GM12878 (cell line): ENCODE data around the gene TATDN3. TPM values are rescaled to one million over a fixed set of nuclear protein-coding genes. Genes with fewer than 3 reads are reported as not detected.

Experiments
- ATAC-seq: fragments of 200-7000 bp; cut with Tn5 transposase; 3 replicates; pipeline ENCODE4 v1.9.1; 2020; ENCODE audit warnings: mild to moderate bottlenecking, moderate library complexity
- BruUV-seq: library from RNA; stranded (reverse); fragments of 400-500 nt; replicated peaks from 2 replicates; lab custom pipeline; 2021; lab: Mats Ljungman, UMichigan
- CTCF ChIA-PET: fragments of 300-600 bp; sonication (Branson Sonifier 250); formaldehyde crosslinking; extraction: SDS; loops from one replicate; lab custom pipeline; 2021; ENCODE audit warnings: inconsistent platforms; lab: Yijun Ruan, JAX
- POLR2A ChIA-PET: fragments of 350-600 bp; formaldehyde crosslinking; extraction: SDS; loops from one replicate; lab custom pipeline; 2021; ENCODE audit warnings: inconsistent platforms; lab: Charles Lee
- RAD21 ChIA-PET: fragments of 300-600 bp; sonication (Branson Sonifier 250); formaldehyde crosslinking; loops from one replicate; lab custom pipeline; 2023; ENCODE audit warnings: antibody characterized with exemption; ENCODE audit not compliant: unreplicated experiment; lab: Charles Lee
- SMC1A ChIA-PET: fragments of 300-600 bp; sonication (Branson Sonifier 250); formaldehyde crosslinking; loops from one replicate; lab custom pipeline; 2023; ENCODE audit not compliant: unreplicated experiment, uncharacterized antibody; lab: Charles Lee
- DNase-seq: peaks from one replicate; pipeline ENCODE4 v3.0.0-alpha.2; 2011; ENCODE audit warnings: low read depth, low spot score
- FAIRE-seq: peaks from 3 replicates; lab custom pipeline; 2011; peaks lifted over from hg19 to GRCh38; lab: Jason Lieb, UNC
- H2AFZ ChIP-seq: 2 replicates; pipeline ENCODE4 v1.6.0; 2011; ENCODE audit warnings: low read depth, low read length, control low read depth; ENCODE audit not compliant: control insufficient read depth
- H3K27ac ChIP-seq: 2 replicates; pipeline ENCODE4 v1.5.1; 2011; ENCODE audit warnings: control low read depth; ENCODE audit not compliant: control insufficient read depth, insufficient read depth
- H3K27me3 ChIP-seq, 2 experiments: replicated peaks in 1 of 2; 2 replicates each; pipeline versions ENCODE4 v1.6.0 to v1.6.1; 2011; ENCODE audit warnings: low read length in 1 of 2; ENCODE audit not compliant: control insufficient read depth in 2 of 2, insufficient read depth in 2 of 2
- H3K36me3 ChIP-seq, 2 experiments: 2 replicates each; pipeline ENCODE4 v1.5.1; 2011; ENCODE audit warnings: low read length in 1 of 2; ENCODE audit not compliant: control insufficient read depth in 2 of 2, insufficient read depth in 2 of 2
- H3K4me1 ChIP-seq: 2 replicates; pipeline ENCODE4 v1.6.1; 2011; ENCODE audit warnings: mild to moderate bottlenecking, low read length, moderate library complexity, mixed read lengths; ENCODE audit not compliant: control insufficient read depth, insufficient read depth
- H3K4me2 ChIP-seq: 2 replicates; pipeline ENCODE4 v1.6.0; 2011; ENCODE audit warnings: control low read depth; ENCODE audit not compliant: control insufficient read depth, insufficient read depth
- H3K4me3 ChIP-seq: fragments of 200-600 bp; sonication (generic); 2 replicates; pipeline ENCODE4 v1.5.1; 2016
- H3K79me2 ChIP-seq: 2 replicates; pipeline ENCODE4 v1.6.0; 2011; ENCODE audit warnings: low read length; ENCODE audit not compliant: control insufficient read depth, insufficient read depth
- H3K9ac ChIP-seq: 2 replicates; pipeline ENCODE4 v1.8.0; 2011; ENCODE audit warnings: low read length, control low read depth, mixed read lengths; ENCODE audit not compliant: control insufficient read depth, insufficient read depth
- H3K9me3 ChIP-seq: replicated peaks from 3 replicates; pipeline ENCODE4 v1.5.1; 2011; ENCODE audit warnings: mild to moderate bottlenecking, low read length; ENCODE audit not compliant: control insufficient read depth, insufficient read depth
- H4K20me1 ChIP-seq: 2 replicates; pipeline ENCODE4 v1.6.0; 2011; ENCODE audit not compliant: control insufficient read depth, insufficient read depth
- CBX3 ChIP-seq: fragments of 200-600 bp; sonication (generic); IDR thresholded peaks from 2 replicates; pipeline ENCODE4 v1.6.1; 2016; ENCODE audit warnings: low read depth, borderline replicate concordance
- EGR1 ChIP-seq, 2 experiments: IDR thresholded peaks; 1 replicate in 1 of 2; 2 replicates in 1 of 2; pipeline ENCODE4 v1.6.1; 2011 to 2012; ENCODE audit warnings: low read depth in 2 of 2, low read length in 2 of 2, borderline replicate concordance in 1 of 2, mild to moderate bottlenecking in 1 of 2, moderate library complexity in 1 of 2
- ESRRA ChIP-seq: IDR thresholded peaks from 2 replicates; pipeline ENCODE4 v1.6.1; 2012; ENCODE audit warnings: mild to moderate bottlenecking, low read length, improper control_type of control experiment
- EZH2 ChIP-seq: IDR thresholded peaks from 2 replicates; pipeline ENCODE4 v1.6.1; 2012; ENCODE audit warnings: low read depth, mild to moderate bottlenecking, control low read depth, inconsistent platforms, low read length, borderline replicate concordance; ENCODE audit not compliant: control insufficient read depth
- HDAC6 ChIP-seq: fragments of 200-600 bp; sonication (generic); IDR thresholded peaks from one replicate; pipeline ENCODE4 v1.8.0; 2017; ENCODE audit warnings: antibody characterized with exemption; ENCODE audit not compliant: unreplicated experiment
- MEF2B ChIP-seq: fragments of 450-650 bp; IDR thresholded peaks from 2 replicates; pipeline ENCODE4 v1.6.1; 2018; ENCODE audit warnings: mild to moderate bottlenecking, moderate library complexity; ENCODE audit not compliant: partially characterized antibody, poor library complexity, severe bottlenecking
- RCOR1 ChIP-seq: conservative IDR thresholded peaks from 2 replicates; pipeline ENCODE4 v1.6.1; 2012; ENCODE audit warnings: low read depth, low read length, improper control_type of control experiment
- SIN3A ChIP-seq: IDR thresholded peaks from 2 replicates; pipeline ENCODE4 v1.6.1; 2012; ENCODE audit warnings: low read depth, low read length, improper control_type of control experiment
- SPI1 ChIP-seq: IDR thresholded peaks from 2 replicates; pipeline ENCODE4 v1.6.1; 2011; ENCODE audit warnings: low read depth, mild to moderate bottlenecking, low read length, moderate library complexity, borderline replicate concordance; ENCODE audit not compliant: insufficient read depth
- in situ Hi-C: fragments of 300-500 bp; cut with MboI; formaldehyde crosslinking; loops from 9 replicates; pipeline ENCODE4 v1.14.3; 2018; ENCODE audit warnings: mixed read lengths
- intact Hi-C: fragments of 100-400 bp; cut with micrococcal nuclease; formaldehyde crosslinking; loops from one replicate; pipeline ENCODE4 v1.14.2; 2022; ENCODE audit not compliant: unreplicated experiment
- polyA plus RNA-seq, 11 experiments: library from polyadenylated mRNA; depleted of rRNA in 4 of 11; unstranded in 6 of 11; stranded (reverse) in 5 of 11; fragments of >200 nt; fragmentation: Nextera tagmentation in 4 of 11; fragmentation: Illumina TruSeq in 1 of 11; extraction: Ambion mirVana in 4 of 11; extraction: Trizol in 1 of 11; gene quantifications; 1 replicate in 1 of 11; 2 replicates in 10 of 11; pipeline versions ENCODE4 v1.2.1 to v1.2.3, GENCODE V29; 2011 to 2016; ENCODE audit warnings: inconsistent platforms in 2 of 11, missing spikeins in 2 of 11, low read depth in 1 of 11
- total RNA-seq, 4 experiments: library from RNA; depleted of rRNA in 3 of 4; stranded (reverse); fragments of >200 nt in 3 of 4; fragmentation: Illumina TruSeq in 1 of 4; extraction: Trizol in 1 of 4; gene quantifications; 2 replicates each; pipeline versions ENCODE4 v1.2.1 to v1.2.3, GENCODE V29; 2013 to 2021

Gene TATDN3
- total and polyA plus RNA-seq, 10 of the 15 experiments (the other 5 are each of a cell fraction or from before 2014, with no cell fraction given), result 15.5 to 40.0 (median 22.7) TPM

GRCh38 chr1:212753749-212754148 lies 37.9 kb upstream of the TATDN3 start:
- Histone ChIP-seq H2AFZ (no peak overlapping the region), H3K9ac (peak overlapping the region; percentile 2; the same call in 1 of the 2 replicates), H3K4me3 (no peak overlapping the region), H3K36me3 (0 out of 4 replicates have a peak, but pooled peaks cover 0 to 2% of the 10 kb centered on the region in 2 experiments), H3K27ac (peak overlapping the region; percentile 10; the same call in 1 of the 2 replicates), H3K79me2 (no peaks in the 10 kb centered on the region; the same call in none of the 2 replicates), H3K4me2 (peak overlapping the region; percentile 93), H4K20me1 (no peaks in the 10 kb centered on the region), H3K4me1 (peaks cover 41% of the 10 kb centered on the region), H3K27me3 (no peaks in the 10 kb centered on the region), H3K9me3 (no peaks in the 10 kb centered on the region)
- SMC1A ChIA-PET, result interaction anchor here (1.0 to 4.4 kb wide), 13 partner anchors 13 to 296 kb away, joined by 3 to 11 read pairs (median 4); no protein-coding TSS in a partner anchor
- DNase-seq (no peak), FAIRE-seq (no peak), ATAC-seq (peak; percentile 23)
- intact Hi-C loops (loop anchor here (5.0 to 10.0 kb wide), 2 partner anchors 51 to 279 kb away; no protein-coding TSS in a partner anchor), in situ Hi-C loops (no loop called here)
- no TSS peak for BruUV-seq
- no peak for TF ChIP-seq EGR1 (IDR thresholded peaks at IDR 0.05; ENCODE audit: borderline replicate concordance in 1 of 2, low read depth in 2 of 2, low read length in 2 of 2)
- no peak for TF ChIP-seq MEF2B
- TF ChIP-seq HDAC6, result no peak
- TF ChIP-seq EZH2, result no peak
- no peak for TF ChIP-seq CBX3
- TF ChIP-seq SPI1, result no peak; the same call in 1 of the 2 replicates
- no peak for TF ChIP-seq ESRRA
- no peak for TF ChIP-seq RCOR1
- TF ChIP-seq SIN3A, result no peak
- POLR2A ChIA-PET, result interaction anchor here (0.5 to 1.1 kb wide), 3 partner anchors 52 to 388 kb away, joined by 3 to 5 read pairs (median 4); no protein-coding TSS in a partner anchor
- RAD21 ChIA-PET, result interaction anchor here (0.9 to 4.1 kb wide), 9 partner anchors 15 to 277 kb away, joined by 3 to 19 read pairs (median 4); no protein-coding TSS in a partner anchor
- CTCF ChIA-PET, result interaction anchor here (0.7 to 5.1 kb wide), 18 partner anchors 12 to 298 kb away, joined by 3 to 33 read pairs (median 4); no protein-coding TSS in a partner anchor
